HG03378 (cell line): ENCODE data around the gene WDFY3.

Experiments
- ATAC-seq: cut with Tn5 transposase; IDR thresholded peaks from one replicate; pipeline ENCODE4 v1.9.1; 2021; ENCODE audit warnings: mild to moderate bottlenecking, moderate library complexity; ENCODE audit not compliant: unreplicated experiment

The WDFY3 gene

DNA sequence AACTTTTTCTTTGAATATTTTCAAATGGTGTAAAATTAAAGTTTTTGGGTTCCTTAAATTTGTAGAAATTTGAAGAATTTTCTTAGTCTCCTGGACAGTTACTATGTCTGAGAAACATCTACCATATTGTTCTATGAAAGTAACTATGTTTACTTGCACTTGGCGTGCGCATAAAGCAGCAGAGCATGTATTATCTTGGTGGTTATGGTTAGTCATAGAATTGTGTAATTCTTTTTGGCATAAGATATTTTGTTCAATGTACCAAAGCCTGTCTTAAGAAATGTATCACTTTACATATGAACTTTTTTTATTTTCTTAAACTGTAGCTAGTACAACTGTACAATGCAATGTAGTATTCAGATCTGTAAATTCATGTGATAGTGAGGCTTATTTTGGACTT is 334.4 kb downstream of the WDFY3 start:
- ATAC-seq, result no peak

DNA sequence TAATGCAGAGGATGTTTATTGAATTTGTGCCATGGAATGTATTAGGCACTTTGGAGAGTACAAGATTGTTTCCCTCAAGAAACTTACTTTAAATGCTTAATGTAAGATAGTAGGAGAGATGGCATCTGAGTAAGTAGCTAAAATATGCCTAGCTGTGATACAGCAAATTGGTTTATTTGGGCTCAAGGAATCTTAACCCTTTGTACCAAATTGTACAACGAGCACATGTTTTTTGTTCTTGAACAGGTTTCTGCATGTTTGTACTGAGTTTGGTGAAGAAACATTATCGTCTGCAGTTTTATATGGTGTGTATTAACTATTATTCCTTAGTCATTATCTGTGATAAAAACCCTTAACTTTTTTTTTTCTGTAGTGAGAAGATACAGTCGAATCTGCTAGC is 334.9 kb downstream of the WDFY3 start:
- ATAC-seq, result no peak

DNA sequence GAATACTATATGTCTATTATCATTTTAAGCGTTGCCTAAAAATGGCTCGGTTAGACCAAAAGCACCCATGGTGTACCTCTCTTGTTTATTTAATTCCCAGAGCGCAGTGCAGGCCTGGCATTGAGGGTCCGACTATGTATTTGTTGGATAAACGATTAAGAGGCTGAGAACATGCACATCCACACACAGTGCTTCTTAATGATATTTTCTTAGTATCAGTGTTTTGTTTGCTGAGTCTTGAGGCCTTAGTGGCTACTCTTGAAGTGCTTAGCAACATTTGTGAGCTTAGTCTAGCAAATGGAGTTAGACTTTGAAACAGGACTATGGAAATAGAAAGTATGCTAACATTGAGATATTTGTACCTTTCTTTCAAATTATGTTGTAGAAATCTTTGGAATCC is 339.8 kb downstream of the WDFY3 start:
- ATAC-seq, result no peak

DNA sequence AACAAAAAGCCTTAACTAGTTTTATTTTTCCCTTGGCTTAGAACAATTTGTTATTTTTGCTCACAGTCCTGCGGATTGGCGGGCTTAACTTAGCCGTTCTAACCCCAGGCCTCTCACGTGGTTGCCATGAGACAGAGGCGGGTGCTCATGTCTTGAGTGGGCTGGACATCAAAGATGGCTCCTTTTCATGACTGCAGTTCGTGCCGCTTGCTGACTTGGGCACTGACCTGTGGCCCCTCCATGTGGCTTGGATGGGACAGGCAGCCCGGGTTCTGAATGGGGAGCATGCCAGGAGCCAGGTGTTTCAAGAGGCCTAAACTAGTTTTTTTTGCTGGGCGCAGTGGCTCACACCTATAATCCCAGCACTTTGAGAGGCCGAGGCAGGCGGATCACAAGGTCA is 342.8 kb downstream of the WDFY3 start:
- ATAC-seq, result no peak

DNA sequence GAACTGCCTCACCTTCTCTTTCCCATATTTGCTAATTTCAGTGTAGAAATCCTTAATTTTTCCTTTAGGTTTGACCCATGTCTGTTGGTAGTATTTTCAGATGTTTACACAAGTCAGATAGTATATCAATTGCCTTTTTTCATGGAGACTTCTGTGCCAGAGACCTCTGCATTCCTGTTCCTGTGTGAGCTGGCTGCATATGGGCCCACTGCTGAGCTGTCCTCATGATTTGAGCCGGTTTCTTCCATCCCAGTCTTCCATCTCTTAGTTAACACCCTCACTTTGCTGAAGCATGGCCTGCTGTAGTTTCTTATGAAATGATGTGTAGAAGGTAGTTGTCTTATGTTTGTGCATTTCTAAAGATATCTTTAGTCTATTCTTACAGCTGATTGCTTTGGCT is 343.5 kb downstream of the WDFY3 start:
- ATAC-seq, result no peak
